ENCODE results near the gene DMAC1. TPM values are rescaled to one million over a fixed set of nuclear protein-coding genes. Genes with fewer than 3 reads are reported as not detected.

The DMAC1 gene
- polyA plus RNA-seq, 1 donor from 2014 or later = 34.9 TPM

GRCh38 chr9:7782400-7783120 lies 17.0 kb downstream of the DMAC1 start:
- TF ChIP-seq REST (IDR thresholded peaks at IDR 0.05; ENCODE audit: borderline replicate concordance) (no peak), TAF1 (IDR thresholded peaks at IDR 0.05; ENCODE audit: low read depth) (no peak), EZH2 (IDR thresholded peaks at IDR 0.05; ENCODE audit: borderline replicate concordance, insufficient read depth, low read length, poor library complexity, severe bottlenecking) (no peak), POLR2AphosphoS5 (IDR thresholded peaks at IDR 0.05) (no peak), EP300 (conservative IDR thresholded peaks at IDR 0.05; ENCODE audit: poor library complexity, severe bottlenecking) (no peak)
- Histone ChIP-seq H3K27me3 (ENCODE audit: insufficient read depth, low read depth, low read length) (no peaks in the 10 kb centered on the region), H3K4me3 (ENCODE audit: low read length) (no peak overlapping the region)

GRCh38 chr9:7780261-7780988 lies 19.2 kb downstream of the DMAC1 start:
- H2AFZ ChIP-seq (ENCODE audit: low read depth, low read length) = no peak overlapping the region
- no peaks in the 10 kb centered on the region for H3K79me2 ChIP-seq (replicated peaks; ENCODE audit: insufficient read depth, low read length)
- H3K27ac ChIP-seq (ENCODE audit: low read length) = no peak overlapping the region
- no peaks in the 10 kb centered on the region for H4K20me1 ChIP-seq (ENCODE audit: insufficient read depth)
- no peak overlapping the region for H3K4me3 ChIP-seq (ENCODE audit: low read length)
- no peak overlapping the region for H3K4me2 ChIP-seq (ENCODE audit: low read length)
- no peaks in the 10 kb centered on the region for H3K9me3 ChIP-seq (ENCODE audit: low read length)
- no peaks in the 10 kb centered on the region for H3K9me2 ChIP-seq (ENCODE audit: insufficient read depth, low read length)
- H3K9ac ChIP-seq (ENCODE audit: low read length) = no peak overlapping the region
- H3K27me3 ChIP-seq (ENCODE audit: insufficient read depth, low read depth, low read length) = no peaks in the 10 kb centered on the region
- H3K36me3 ChIP-seq (ENCODE audit: insufficient read depth, low read length) = no peaks in the 10 kb centered on the region
- no peaks in the 10 kb centered on the region for H3F3A ChIP-seq (ENCODE audit: insufficient read depth, low read length, poor library complexity, severe bottlenecking)
- TF ChIP-seq POLR2AphosphoS5 (IDR thresholded peaks at IDR 0.05) (no peak), SMC3 (conservative IDR thresholded peaks at IDR 0.05; ENCODE audit: poor library complexity) (no peak), EP300 (conservative IDR thresholded peaks at IDR 0.05; ENCODE audit: poor library complexity, severe bottlenecking) (no peak), EZH2 (IDR thresholded peaks at IDR 0.05; ENCODE audit: borderline replicate concordance, insufficient read depth, low read length, poor library complexity, severe bottlenecking) (no peak), TAF1 (IDR thresholded peaks at IDR 0.05; ENCODE audit: low read depth) (no peak), RAD21 (conservative IDR thresholded peaks at IDR 0.05) (no peak), REST (IDR thresholded peaks at IDR 0.05; ENCODE audit: borderline replicate concordance) (no peak), MXI1 (conservative IDR thresholded peaks at IDR 0.05; ENCODE audit: poor library complexity, severe bottlenecking) (no peak)
- TF ChIP-seq, protein P1, sequence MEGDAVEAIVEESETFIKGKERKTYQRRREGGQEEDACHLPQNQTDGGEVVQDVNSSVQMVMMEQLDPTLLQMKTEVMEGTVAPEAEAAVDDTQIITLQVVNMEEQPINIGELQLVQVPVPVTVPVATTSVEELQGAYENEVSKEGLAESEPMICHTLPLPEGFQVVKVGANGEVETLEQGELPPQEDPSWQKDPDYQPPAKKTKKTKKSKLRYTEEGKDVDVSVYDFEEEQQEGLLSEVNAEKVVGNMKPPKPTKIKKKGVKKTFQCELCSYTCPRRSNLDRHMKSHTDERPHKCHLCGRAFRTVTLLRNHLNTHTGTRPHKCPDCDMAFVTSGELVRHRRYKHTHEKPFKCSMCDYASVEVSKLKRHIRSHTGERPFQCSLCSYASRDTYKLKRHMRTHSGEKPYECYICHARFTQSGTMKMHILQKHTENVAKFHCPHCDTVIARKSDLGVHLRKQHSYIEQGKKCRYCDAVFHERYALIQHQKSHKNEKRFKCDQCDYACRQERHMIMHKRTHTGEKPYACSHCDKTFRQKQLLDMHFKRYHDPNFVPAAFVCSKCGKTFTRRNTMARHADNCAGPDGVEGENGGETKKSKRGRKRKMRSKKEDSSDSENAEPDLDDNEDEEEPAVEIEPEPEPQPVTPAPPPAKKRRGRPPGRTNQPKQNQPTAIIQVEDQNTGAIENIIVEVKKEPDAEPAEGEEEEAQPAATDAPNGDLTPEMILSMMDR (IDR thresholded peaks at IDR 0.05; ENCODE audit: poor library complexity, severe bottlenecking) = no peak

More at GRCh38 chr9:7782400-7783120, 17.0 kb downstream of the DMAC1 start:
- Histone ChIP-seq H3K9me3 (ENCODE audit: low read length) (no peaks in the 10 kb centered on the region), H3K36me3 (ENCODE audit: insufficient read depth, low read length) (no peaks in the 10 kb centered on the region), H3K79me2 (replicated peaks; ENCODE audit: insufficient read depth, low read length) (no peaks in the 10 kb centered on the region), H3K9ac (ENCODE audit: low read length) (no peak overlapping the region), H3F3A (ENCODE audit: insufficient read depth, low read length, poor library complexity, severe bottlenecking) (no peaks in the 10 kb centered on the region), H3K27ac (ENCODE audit: low read length) (no peak overlapping the region), H4K20me1 (ENCODE audit: insufficient read depth) (no peaks in the 10 kb centered on the region), H3K9me2 (ENCODE audit: insufficient read depth, low read length) (no peaks in the 10 kb centered on the region), H3K4me2 (ENCODE audit: low read length) (no peak overlapping the region), H2AFZ (ENCODE audit: low read depth, low read length) (no peak overlapping the region)

Measured in neural cell (in vitro differentiated cells).